ENCODE measurements around the gene SPTBN1. TPM values are rescaled to one million over a fixed set of nuclear protein-coding genes. Genes with fewer than 3 reads are reported as not detected.

The SPTBN1 gene
- total RNA-seq, 8 experiments from 2014 or later, result 114 to 408 (median 185) TPM

GRCh38 chr2:54534221-54534620, 78.1 kb downstream of the SPTBN1 start:
- peak in 5 of 8 experiments; percentile 6 to 73 (median 21) for ATAC-seq (replicated peaks in 6 of 8)
- Histone ChIP-seq H3K4me1 (replicated peaks in 1 of 2) (peaks cover 16 to 25% of the 10 kb centered on the region in 2 donors), H3K27ac (no peak overlapping the region), H3K4me3 (no peak overlapping the region)
- 22 to 100% (median 63%) methylated on average over 1 of the region's 1 CpG; no CpG with 5 or more reads in 4 of the 10 experiments for WGBS, 10 experiments
- in situ Hi-C loops (cut with MboI; ENCODE audit: low pct_unique_long_range_greater_than_20kb in 2 of 9, low sequenced_read_pairs in 9 of 9, unreplicated experiment in 9 of 9), result no loop called here

DNA sequence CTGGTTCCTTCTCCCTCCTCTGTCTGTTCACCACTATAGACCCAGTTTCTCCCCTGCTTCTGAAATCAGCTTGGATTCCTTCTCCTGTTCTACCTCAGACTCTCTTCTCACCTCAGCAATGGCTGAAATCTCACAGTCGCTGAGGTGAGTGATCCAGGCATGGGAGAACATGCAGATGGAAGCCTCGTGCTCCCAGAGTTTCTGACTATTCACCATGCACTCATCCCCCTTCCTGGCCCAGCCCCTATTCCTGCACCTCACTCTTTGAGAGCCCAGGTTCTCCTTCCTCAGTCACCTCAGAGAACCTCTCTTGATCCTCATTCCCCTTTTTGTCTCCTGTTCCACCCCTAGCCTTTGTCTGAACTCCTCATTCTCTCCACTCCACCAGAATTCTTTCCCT, 78.5 kb downstream of the SPTBN1 start:
- in situ Hi-C loops (cut with MboI; ENCODE audit: low pct_unique_long_range_greater_than_20kb in 2 of 9, low sequenced_read_pairs in 9 of 9, unreplicated experiment in 9 of 9), result no loop called here
- no peak overlapping the region for H3K27ac ChIP-seq
- peak in 1 of 8 experiments; percentile 7 for ATAC-seq (replicated peaks in 6 of 8)
- 57 to 100% (median 75%) methylated on average over 1 to 2 of the region's 2 CpGs; no CpG with 5 or more reads in 3 of the 10 experiments for WGBS, 10 experiments
- H3K4me1 ChIP-seq (replicated peaks in 1 of 2), result peaks cover 16 to 25% of the 10 kb centered on the region in 2 donors
- no peak overlapping the region for H3K4me3 ChIP-seq

DNA sequence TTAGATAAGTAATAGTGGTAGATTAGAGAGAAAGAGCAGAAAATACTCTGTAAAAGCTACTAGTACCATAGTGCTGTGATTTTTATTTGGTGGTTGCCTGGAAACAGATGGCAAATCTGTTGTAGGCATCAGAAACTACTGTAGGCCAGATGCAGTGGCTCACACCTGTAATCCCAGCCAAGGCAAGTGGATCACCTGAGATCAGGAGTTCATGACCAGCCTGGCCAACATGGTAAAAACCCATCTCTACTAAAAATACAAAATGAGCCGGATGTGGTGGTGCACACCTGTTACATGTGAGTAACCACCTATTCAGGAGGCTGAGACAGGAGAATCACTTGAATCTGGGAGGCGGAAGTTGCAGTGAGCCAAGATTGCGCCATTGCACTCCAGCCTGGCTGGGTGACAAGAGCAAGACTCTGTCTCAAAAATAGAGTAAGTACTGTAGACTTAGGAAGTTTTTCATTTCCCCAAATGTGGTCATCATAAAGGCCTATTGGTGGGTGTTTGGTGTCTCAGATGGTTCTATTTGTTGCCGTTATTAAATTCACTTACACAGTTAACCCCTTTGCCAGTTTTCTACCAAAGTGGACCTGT, 79.6 kb downstream of the SPTBN1 start:
- H3K27ac ChIP-seq, result no peak overlapping the region
- no peak for ATAC-seq (replicated peaks in 6 of 8)
- H3K4me3 ChIP-seq, result no peak overlapping the region
- in situ Hi-C loops (cut with MboI; ENCODE audit: low pct_unique_long_range_greater_than_20kb in 2 of 9, low sequenced_read_pairs in 9 of 9, unreplicated experiment in 9 of 9), result no loop called here
- WGBS, 10 experiments, result 17 to 100% (median 90%) methylated on average over 1 to 4 of the region's 4 CpGs; no CpG with 5 or more reads in 1 of the 10 experiments
- peaks cover 16 to 25% of the 10 kb centered on the region in 2 donors for H3K4me1 ChIP-seq (replicated peaks in 1 of 2)

DNA sequence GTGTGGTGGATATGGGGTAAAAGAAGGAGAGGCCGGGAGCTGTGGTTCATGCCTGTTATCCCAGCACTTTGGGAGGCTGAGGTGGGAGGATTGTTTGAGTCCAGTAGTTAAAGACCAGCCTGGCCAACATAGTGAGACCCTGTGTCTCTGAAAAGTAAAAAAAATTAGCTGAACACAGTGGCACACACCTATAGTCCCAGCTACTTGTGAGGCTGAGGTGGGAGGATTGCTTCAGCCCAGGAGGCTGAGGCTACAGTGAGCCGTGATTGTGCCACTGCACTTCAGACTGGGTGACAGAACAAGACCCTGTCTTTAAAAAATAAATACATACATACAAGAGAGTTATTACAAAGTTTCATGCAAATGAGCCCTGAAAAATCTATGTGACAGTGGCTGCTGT, 80.6 kb downstream of the SPTBN1 start:
- in situ Hi-C loops (cut with MboI; ENCODE audit: low pct_unique_long_range_greater_than_20kb in 2 of 9, low sequenced_read_pairs in 9 of 9, unreplicated experiment in 9 of 9), result no loop called here
- H3K4me1 ChIP-seq (replicated peaks in 1 of 2), result peaks cover 16 to 25% of the 10 kb centered on the region in 2 donors
- no peak overlapping the region for H3K4me3 ChIP-seq
- no peak overlapping the region for H3K27ac ChIP-seq
- 100% methylated on average over 1 of the region's 2 CpGs; no CpG with 5 or more reads in 3 of the 10 experiments for WGBS, 10 experiments
- no peak for ATAC-seq (replicated peaks in 6 of 8)

DNA sequence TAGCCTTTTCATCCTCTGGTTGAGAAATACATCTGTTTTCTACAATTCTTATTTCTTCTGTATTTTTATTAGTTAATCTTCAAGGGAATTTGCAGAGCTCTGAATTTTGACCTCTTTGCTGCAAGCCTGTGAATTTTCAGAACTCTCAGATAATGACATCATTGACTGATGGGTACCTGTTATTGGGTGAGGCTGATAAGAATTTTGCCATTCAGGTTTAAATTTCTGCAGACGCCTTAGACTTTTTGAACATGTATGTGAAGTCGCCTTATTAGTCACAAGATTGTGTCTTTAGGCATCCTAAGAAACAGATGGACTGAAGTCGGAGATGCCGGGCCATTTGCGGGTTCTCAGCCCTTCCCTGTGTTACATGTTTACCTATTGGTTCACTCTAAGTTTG, 82.4 kb downstream of the SPTBN1 start:
- H3K4me1 ChIP-seq (replicated peaks in 1 of 2), result peaks cover 11 to 17% of the 10 kb centered on the region in 2 donors
- no peak overlapping the region for H3K4me3 ChIP-seq
- no peak for ATAC-seq (replicated peaks in 6 of 8)
- WGBS, 10 experiments, result 85 to 100% (median 94%) methylated on average over 2 to 5 of the region's 5 CpGs; no CpG with 5 or more reads in 2 of the 10 experiments
- in situ Hi-C loops (cut with MboI; ENCODE audit: low pct_unique_long_range_greater_than_20kb in 2 of 9, low sequenced_read_pairs in 9 of 9, unreplicated experiment in 9 of 9), result no loop called here
- H3K27ac ChIP-seq, result no peak overlapping the region

DNA sequence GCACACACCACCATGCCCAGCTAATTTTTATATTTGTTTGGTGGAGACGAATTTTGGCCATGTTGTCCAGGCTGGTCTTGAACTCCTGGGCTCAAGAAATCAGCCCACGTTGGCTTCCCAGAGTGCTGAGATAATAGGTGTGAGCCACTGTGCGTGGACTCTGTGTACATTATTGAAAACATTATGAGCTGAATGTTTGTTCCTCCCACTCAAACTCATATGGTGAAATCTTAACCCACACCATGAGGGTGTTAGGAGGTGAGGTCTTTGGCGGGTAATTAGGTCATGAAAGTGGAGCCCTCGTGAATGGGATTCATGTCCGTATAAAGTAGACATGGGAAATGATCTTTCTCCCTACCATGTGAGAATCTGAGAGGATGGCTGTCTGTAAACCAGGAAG, 83.6 kb downstream of the SPTBN1 start:
- ATAC-seq (replicated peaks in 6 of 8), result no peak
- in situ Hi-C loops (cut with MboI; ENCODE audit: low pct_unique_long_range_greater_than_20kb in 2 of 9, low sequenced_read_pairs in 9 of 9, unreplicated experiment in 9 of 9), result no loop called here
- 80 to 100% (median 90%) methylated on average over 1 to 5 of the region's 6 CpGs; no CpG with 5 or more reads in 4 of the 10 experiments for WGBS, 10 experiments
- Histone ChIP-seq H3K27ac (no peak overlapping the region), H3K4me3 (no peak overlapping the region), H3K4me1 (replicated peaks in 1 of 2) (peaks cover 1 to 14% of the 10 kb centered on the region in 2 donors)

GRCh38 chr2:54540194-54540593, 84.1 kb downstream of the SPTBN1 start:
- Histone ChIP-seq H3K4me1 (replicated peaks in 1 of 2) (peaks cover 0 to 9% of the 10 kb centered on the region in 2 donors), H3K27ac (no peak overlapping the region), H3K4me3 (no peak overlapping the region)
- in situ Hi-C loops (cut with MboI; ENCODE audit: low pct_unique_long_range_greater_than_20kb in 2 of 9, low sequenced_read_pairs in 9 of 9, unreplicated experiment in 9 of 9), result no loop called here
- ATAC-seq (replicated peaks in 6 of 8), result no peak
- 33 to 100% (median 86%) methylated on average over 1 of the region's 1 CpG; no CpG with 5 or more reads in 3 of the 10 experiments for WGBS, 10 experiments

GRCh38 chr2:54541995-54542394, 85.9 kb downstream of the SPTBN1 start:
- in situ Hi-C loops (cut with MboI; ENCODE audit: low pct_unique_long_range_greater_than_20kb in 2 of 9, low sequenced_read_pairs in 9 of 9, unreplicated experiment in 9 of 9), result no loop called here
- WGBS, 10 experiments, result 45 to 100% (median 68%) methylated on average over 1 to 4 of the region's 4 CpGs; no CpG with 5 or more reads in 3 of the 10 experiments
- Histone ChIP-seq H3K27ac (no peak overlapping the region), H3K4me1 (replicated peaks in 1 of 2) (peaks cover 8% of the 10 kb centered on the region in 2 donors), H3K4me3 (no peak overlapping the region)
- ATAC-seq (replicated peaks in 6 of 8), result no peak

DNA sequence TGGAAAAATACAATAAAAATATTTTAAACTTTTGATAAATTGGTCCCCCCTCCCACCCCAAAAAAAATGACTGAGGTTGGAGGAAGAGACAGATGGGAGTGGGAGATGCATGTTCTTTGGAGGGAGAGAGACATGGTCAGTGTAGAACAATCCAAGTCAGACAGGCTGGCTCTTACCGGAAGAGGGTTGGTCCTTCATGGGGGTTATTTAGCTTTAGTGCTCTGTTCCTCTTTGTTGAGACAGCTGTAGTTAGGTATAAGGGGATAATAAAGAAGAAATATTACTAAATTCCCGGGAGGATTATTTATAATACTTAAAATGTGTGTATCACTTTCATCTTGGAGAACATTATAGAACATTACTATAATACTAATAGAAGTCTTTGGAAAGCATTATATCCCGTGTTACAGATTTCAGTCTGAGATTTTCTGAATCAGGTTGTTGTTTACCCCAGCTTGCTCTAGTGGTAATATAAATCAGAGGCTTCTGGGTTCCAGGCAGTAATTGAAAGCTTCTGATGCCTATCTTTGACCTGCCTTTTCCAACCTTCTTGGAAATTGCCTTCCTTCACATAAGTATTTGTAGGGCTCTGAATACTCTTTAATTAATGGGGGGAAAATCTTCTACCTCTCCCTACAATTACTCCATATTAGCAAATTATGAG, 87.7 kb downstream of the SPTBN1 start:
- Histone ChIP-seq H3K27ac (no peak overlapping the region), H3K4me1 (replicated peaks in 1 of 2) (peaks cover 8% of the 10 kb centered on the region in 2 donors), H3K4me3 (no peak overlapping the region)
- ATAC-seq (replicated peaks in 6 of 8), result peak in 3 of 8 experiments; percentile 42 to 86 (median 58)
- in situ Hi-C loops (cut with MboI; ENCODE audit: low pct_unique_long_range_greater_than_20kb in 2 of 9, low sequenced_read_pairs in 9 of 9, unreplicated experiment in 9 of 9), result no loop called here
- 56 to 94% (median 78%) methylated on average over 1 to 3 of the region's 3 CpGs for WGBS, 10 experiments

DNA sequence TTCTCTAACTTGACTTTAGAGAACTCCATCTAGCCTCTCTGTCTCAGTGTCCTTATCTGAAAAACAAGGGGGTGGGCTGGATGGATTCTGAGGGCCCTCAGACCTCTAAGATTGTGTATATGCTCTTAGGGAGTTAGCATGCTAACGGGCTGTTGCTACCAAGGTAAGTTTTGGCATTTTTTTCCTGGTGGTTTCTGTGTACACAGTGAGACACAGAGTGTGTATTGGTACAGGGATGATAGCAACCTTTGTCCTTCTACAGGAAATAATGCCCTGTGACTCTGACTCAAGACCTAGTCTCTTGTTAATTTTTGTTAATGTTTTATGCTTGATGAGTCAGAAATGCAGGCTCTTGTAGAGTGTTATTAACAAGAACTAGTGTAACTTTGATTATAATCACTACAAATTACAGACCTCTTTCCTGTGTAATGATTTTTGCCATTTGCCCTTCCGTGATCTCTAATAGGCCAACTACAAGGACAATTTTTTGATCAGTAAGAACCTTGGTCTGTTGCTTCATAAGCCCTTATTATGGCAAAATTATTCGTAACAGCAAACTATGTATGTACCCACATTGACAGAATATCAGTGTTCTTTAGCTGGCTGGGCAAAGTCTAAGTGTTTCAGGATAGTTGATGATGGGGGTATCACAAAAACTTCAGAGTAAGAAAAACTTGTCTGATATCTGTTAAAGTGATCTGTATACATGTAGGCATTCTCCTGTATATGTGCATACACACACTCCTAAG, 89.7 kb downstream of the SPTBN1 start:
- 41 to 100% (median 82%) methylated on average over 1 to 3 of the region's 3 CpGs; no CpG with 5 or more reads in 1 of the 10 experiments for WGBS, 10 experiments
- in situ Hi-C loops (cut with MboI; ENCODE audit: low pct_unique_long_range_greater_than_20kb in 2 of 9, low sequenced_read_pairs in 9 of 9, unreplicated experiment in 9 of 9), result no loop called here
- peaks cover 8% of the 10 kb centered on the region in 2 donors for H3K4me1 ChIP-seq (replicated peaks in 1 of 2)
- no peak overlapping the region for H3K27ac ChIP-seq
- peak; percentile 34 to 92 (median 83) for ATAC-seq (replicated peaks in 6 of 8)
- H3K4me3 ChIP-seq, result no peak overlapping the region

- no peak overlapping the region for H3K4me3 ChIP-seq
- 52 to 100% (median 90%) methylated on average over 1 to 4 of the region's 4 CpGs for WGBS, 10 experiments
- no peak for ATAC-seq (replicated peaks in 6 of 8)
- peaks cover 8% of the 10 kb centered on the region in 2 donors for H3K4me1 ChIP-seq (replicated peaks in 1 of 2)
- no peak overlapping the region for H3K27ac ChIP-seq
- in situ Hi-C loops (cut with MboI; ENCODE audit: low pct_unique_long_range_greater_than_20kb in 2 of 9, low sequenced_read_pairs in 9 of 9, unreplicated experiment in 9 of 9), result no loop called here
Observed at GRCh38 chr2:54546518-54546917, 90.4 kb downstream of the SPTBN1 start.

GRCh38 chr2:54546923-54547720, 91.0 kb downstream of the SPTBN1 start:
- Histone ChIP-seq H3K27ac (no peak overlapping the region), H3K4me1 (replicated peaks in 1 of 2) (peaks cover 8% of the 10 kb centered on the region in 2 donors), H3K4me3 (no peak overlapping the region)
- WGBS, 10 experiments, result 71 to 100% (median 86%) methylated on average over 1 to 5 of the region's 5 CpGs; no CpG with 5 or more reads in 1 of the 10 experiments
- in situ Hi-C loops (cut with MboI; ENCODE audit: low pct_unique_long_range_greater_than_20kb in 2 of 9, low sequenced_read_pairs in 9 of 9, unreplicated experiment in 9 of 9), result no loop called here
- ATAC-seq (replicated peaks in 6 of 8), result peak in 1 of 8 experiments; percentile 36
